Sigmoid colon (tissue), 7 donors: ENCODE measurements around the gene TRIM41. TPM values are rescaled to one million over a fixed set of nuclear protein-coding genes. Genes with fewer than 3 reads are reported as not detected.
A peak's percentile ranks its signal among the peaks of the same experiment; 100 is the strongest.

Experiments used
- DNase-seq: peaks from one replicate; pipeline ENCODE4 v3.0.0-alpha.2; 2019
- H3K27ac ChIP-seq, 4 donors: fragments of 200-600 bp; sonication (generic); one replicate each; pipeline ENCODE4 v1.5.1; 2016 to 2019; ENCODE audit warnings: mild to moderate bottlenecking in 1 of 4
- H3K27me3 ChIP-seq, 3 donors: fragments of 200-600 bp; sonication (generic); one replicate each; pipeline ENCODE4 v1.5.1; 2019; ENCODE audit warnings: mild to moderate bottlenecking in 1 of 3
- H3K36me3 ChIP-seq, 4 donors: fragments of 200-600 bp; sonication (generic); one replicate each; pipeline ENCODE4 v1.5.1; 2016 to 2019
- H3K4me1 ChIP-seq, 4 donors: fragments of 200-600 bp; sonication (generic); one replicate each; pipeline ENCODE4 v1.5.1; 2017 to 2019
- H3K4me3 ChIP-seq, 4 donors: fragments of 200-600 bp; sonication (generic); one replicate each; pipeline ENCODE4 v1.5.1; 2017 to 2019; ENCODE audit warnings: mild to moderate bottlenecking in 2 of 4, moderate library complexity in 1 of 4
- H3K9me3 ChIP-seq, 4 donors: fragments of 200-600 bp in 3 of 4; sonication (generic) in 3 of 4; one replicate each; pipeline versions ENCODE4 v1.5.1 to v1.6.1; 2013 to 2019
- CTCF ChIP-seq, 4 experiments: fragments of 450-650 bp in 3 of 4; fragments of 200-600 bp in 1 of 4; IDR thresholded peaks; one replicate each; pipeline ENCODE4 v1.5.1; 2016 to 2019; ENCODE audit warnings: antibody characterized with exemption in 4 of 4, mild to moderate bottlenecking in 3 of 4, moderate library complexity in 2 of 4
- EP300 ChIP-seq, 4 donors: sonication (generic); formaldehyde crosslinking; IDR thresholded peaks; one replicate each; pipeline ENCODE4 v1.6.1; 2017; ENCODE audit warnings: antibody characterized with exemption in 4 of 4
- POLR2A ChIP-seq, 2 donors: fragments of 450-650 bp; IDR thresholded peaks; one replicate each; pipeline ENCODE4 v1.6.1; 2016; ENCODE audit warnings: antibody characterized with exemption in 2 of 2, mild to moderate bottlenecking in 2 of 2, moderate library complexity in 2 of 2
- POLR2AphosphoS5 ChIP-seq, 4 donors: sonication (generic); formaldehyde crosslinking; IDR thresholded peaks; one replicate each; pipeline ENCODE4 v1.6.1; 2017; ENCODE audit warnings: antibody characterized with exemption in 4 of 4
- WGBS, 2 donors: extraction: QIAGEN DNeasy Blood & Tissue Kit; methylation state at CpG; one replicate each; pipeline ENCODE4 v1.1.7; 2013; 5-methylcytosine and 5-hydroxymethylcytosine counted together
- intact Hi-C: fragments of 100-400 bp; cut with DNase I; formaldehyde crosslinking; loops from one replicate; pipeline ENCODE4 v1.15.1; 2023
- polyA plus RNA-seq, 3 donors: library from polyadenylated mRNA; stranded (reverse); fragments of 200-250 nt; gene quantifications; one replicate each; pipeline ENCODE4 v1.2.3, GENCODE V29; 2013
- total RNA-seq, 4 donors: library from RNA; depleted of rRNA; stranded (reverse); fragments of >200 nt; gene quantifications; one replicate each; pipeline ENCODE4 v1.1.0, GENCODE V29; 2016
- donor health status: healthy with polysubstance abuse.
- donor health status: Bipolar disorder and iron deficiency.
- donor health status: healthy.

Gene TRIM41
- total and polyA plus RNA-seq, 7 donors: 8.2 to 25.3 (median 14.1) TPM

GRCh38 chr5:181192337-181193046 lies 30.6 kb upstream of the TRIM41 start:
- no peak for TF ChIP-seq POLR2A (IDR thresholded peaks at IDR 0.05)
- TF ChIP-seq CTCF (IDR thresholded peaks at IDR 0.05): no peak
- TF ChIP-seq POLR2AphosphoS5 (IDR thresholded peaks at IDR 0.05): no peak
- TF ChIP-seq EP300 (IDR thresholded peaks at IDR 0.05): no peak
- H3K4me1 ChIP-seq: peaks cover 7 to 33% (median 8%) of the 10 kb centered on the region in 4 donors
- H3K9me3 ChIP-seq: no peaks in the 10 kb centered on the region
- H3K27ac ChIP-seq: peak overlapping the region; percentile 82 to 93 (median 90)
- WGBS, 2 donors: 42 to 53% methylated on average over 12 of the region's 12 CpGs
- H3K27me3 ChIP-seq: no peaks in the 10 kb centered on the region
- DNase-seq: no peak
- intact Hi-C loops: no loop called here
- H3K4me3 ChIP-seq: peak overlapping the region; percentile 60 to 68 (median 64)
- H3K36me3 ChIP-seq: no peaks in the 10 kb centered on the region

- Histone ChIP-seq H3K9me3 (no peaks in the 10 kb centered on the region), H3K27ac (no peak overlapping the region), H3K27me3 (no peaks in the 10 kb centered on the region), H3K4me1 (peaks cover 2 to 33% (median 8%) of the 10 kb centered on the region in 4 donors), H3K36me3 (no peaks in the 10 kb centered on the region), H3K4me3 (no peak overlapping the region)
- WGBS, 2 donors: 56 to 98% methylated on average over 2 of the region's 2 CpGs
- no peak for TF ChIP-seq POLR2A (IDR thresholded peaks at IDR 0.05)
- TF ChIP-seq POLR2AphosphoS5 (IDR thresholded peaks at IDR 0.05): no peak
- TF ChIP-seq CTCF (IDR thresholded peaks at IDR 0.05): no peak
- TF ChIP-seq EP300 (IDR thresholded peaks at IDR 0.05): no peak
- DNase-seq: no peak
- intact Hi-C loops: no loop called here
These were observed 29.4 kb upstream of the TRIM41 start for GRCh38 chr5:181193656-181194055.

GRCh38 chr5:181194489-181195248 lies 28.4 kb upstream of the TRIM41 start:
- Histone ChIP-seq H3K4me1 (peaks cover 0 to 25% (median 8%) of the 10 kb centered on the region in 4 donors), H3K4me3 (no peak overlapping the region), H3K36me3 (no peaks in the 10 kb centered on the region), H3K27ac (no peak overlapping the region), H3K27me3 (no peaks in the 10 kb centered on the region), H3K9me3 (no peaks in the 10 kb centered on the region)
- no peak for TF ChIP-seq POLR2AphosphoS5 (IDR thresholded peaks at IDR 0.05)
- no peak for TF ChIP-seq POLR2A (IDR thresholded peaks at IDR 0.05)
- no peak for TF ChIP-seq CTCF (IDR thresholded peaks at IDR 0.05)
- no peak for TF ChIP-seq EP300 (IDR thresholded peaks at IDR 0.05)
- intact Hi-C loops: no loop called here
- 80 to 88% methylated on average over 21 of the region's 21 CpGs for WGBS, 2 donors
- DNase-seq: no peak

GRCh38 chr5:181195249-181195761 lies 27.8 kb upstream of the TRIM41 start:
- no peak overlapping the region for H3K27ac ChIP-seq
- TF ChIP-seq POLR2AphosphoS5 (IDR thresholded peaks at IDR 0.05) (no peak), EP300 (IDR thresholded peaks at IDR 0.05) (no peak), POLR2A (IDR thresholded peaks at IDR 0.05) (no peak), CTCF (IDR thresholded peaks at IDR 0.05) (no peak)
- no peak overlapping the region for H3K4me3 ChIP-seq
- no peak for DNase-seq
- H3K27me3 ChIP-seq: no peaks in the 10 kb centered on the region
- WGBS, 2 donors: 81 to 94% methylated on average over 45 of the region's 45 CpGs
- H3K4me1 ChIP-seq: peaks cover 0 to 18% (median 8%) of the 10 kb centered on the region in 4 donors
- intact Hi-C loops: no loop called here
- H3K9me3 ChIP-seq: no peaks in the 10 kb centered on the region
- no peaks in the 10 kb centered on the region for H3K36me3 ChIP-seq
